ENCODE results near the gene TULP1. TPM values are rescaled to one million over a fixed set of nuclear protein-coding genes. Genes with fewer than 3 reads are reported as not detected.

The TULP1 gene
- total RNA-seq, 4 donors from 2014 or later = 0.60 TPM; not detected in 3

- WGBS, 2 donors = 96% methylated on average over 3 of the region's 3 CpGs
- peaks cover 0 to 4% (median 2%) of the 10 kb centered on the region in 4 donors for H3K4me1 ChIP-seq
- H3K4me3 ChIP-seq = no peak overlapping the region
- H3K27ac ChIP-seq = no peak overlapping the region
- H3K27me3 ChIP-seq = peaks cover 0 to 91% of the 10 kb centered on the region in 2 donors
- DNase-seq (ENCODE audit: low spot score in 2 of 2) = no peak
- no peak for TF ChIP-seq POLR2A (IDR thresholded peaks at IDR 0.05)
- TF ChIP-seq, protein P1, sequence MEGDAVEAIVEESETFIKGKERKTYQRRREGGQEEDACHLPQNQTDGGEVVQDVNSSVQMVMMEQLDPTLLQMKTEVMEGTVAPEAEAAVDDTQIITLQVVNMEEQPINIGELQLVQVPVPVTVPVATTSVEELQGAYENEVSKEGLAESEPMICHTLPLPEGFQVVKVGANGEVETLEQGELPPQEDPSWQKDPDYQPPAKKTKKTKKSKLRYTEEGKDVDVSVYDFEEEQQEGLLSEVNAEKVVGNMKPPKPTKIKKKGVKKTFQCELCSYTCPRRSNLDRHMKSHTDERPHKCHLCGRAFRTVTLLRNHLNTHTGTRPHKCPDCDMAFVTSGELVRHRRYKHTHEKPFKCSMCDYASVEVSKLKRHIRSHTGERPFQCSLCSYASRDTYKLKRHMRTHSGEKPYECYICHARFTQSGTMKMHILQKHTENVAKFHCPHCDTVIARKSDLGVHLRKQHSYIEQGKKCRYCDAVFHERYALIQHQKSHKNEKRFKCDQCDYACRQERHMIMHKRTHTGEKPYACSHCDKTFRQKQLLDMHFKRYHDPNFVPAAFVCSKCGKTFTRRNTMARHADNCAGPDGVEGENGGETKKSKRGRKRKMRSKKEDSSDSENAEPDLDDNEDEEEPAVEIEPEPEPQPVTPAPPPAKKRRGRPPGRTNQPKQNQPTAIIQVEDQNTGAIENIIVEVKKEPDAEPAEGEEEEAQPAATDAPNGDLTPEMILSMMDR (IDR thresholded peaks at IDR 0.05) = no peak
- no peak for TF ChIP-seq EP300 (IDR thresholded peaks at IDR 0.05)
- H3K36me3 ChIP-seq = no peaks in the 10 kb centered on the region
- H3K9me3 ChIP-seq = no peaks in the 10 kb centered on the region
Measured at GRCh38 chr6:35506536-35506935, 6.2 kb downstream of the TULP1 start.

DNA sequence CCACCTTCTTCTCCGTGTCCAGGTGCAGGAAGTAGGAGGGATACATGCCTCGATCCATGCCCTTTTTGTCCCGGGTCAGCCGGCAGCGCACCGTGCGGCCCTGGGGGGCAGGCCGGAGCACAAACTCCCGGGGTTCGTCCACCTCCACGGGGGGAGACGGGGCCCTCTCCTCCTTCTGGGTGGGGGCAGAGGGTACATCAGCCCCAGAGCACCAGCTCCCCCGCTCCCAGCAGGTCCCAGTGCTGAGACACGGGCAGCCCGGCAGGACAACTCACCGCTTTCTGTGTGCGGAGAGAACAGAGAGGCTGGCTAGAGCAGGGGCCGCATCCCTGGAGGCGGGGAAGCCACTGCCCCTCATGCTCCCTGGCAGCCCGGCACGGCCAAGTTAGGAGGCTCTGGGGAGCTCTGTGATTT, 6.7 kb downstream of the TULP1 start:
- no peaks in the 10 kb centered on the region for H3K9me3 ChIP-seq
- no peaks in the 10 kb centered on the region for H3K36me3 ChIP-seq
- no peak for DNase-seq (ENCODE audit: low spot score in 2 of 2)
- H3K27me3 ChIP-seq = peaks cover 0 to 87% of the 10 kb centered on the region in 2 donors
- H3K27ac ChIP-seq = no peak overlapping the region
- TF ChIP-seq, protein P1 (IDR thresholded peaks at IDR 0.05) = no peak
- no peak for TF ChIP-seq POLR2A (IDR thresholded peaks at IDR 0.05)
- TF ChIP-seq EP300 (IDR thresholded peaks at IDR 0.05) = no peak
- WGBS, 2 donors = 29 to 39% methylated on average over 17 to 21 of the region's 21 CpGs
- no peaks in the 10 kb centered on the region for H3K4me1 ChIP-seq
- H3K4me3 ChIP-seq = no peak overlapping the region

DNA sequence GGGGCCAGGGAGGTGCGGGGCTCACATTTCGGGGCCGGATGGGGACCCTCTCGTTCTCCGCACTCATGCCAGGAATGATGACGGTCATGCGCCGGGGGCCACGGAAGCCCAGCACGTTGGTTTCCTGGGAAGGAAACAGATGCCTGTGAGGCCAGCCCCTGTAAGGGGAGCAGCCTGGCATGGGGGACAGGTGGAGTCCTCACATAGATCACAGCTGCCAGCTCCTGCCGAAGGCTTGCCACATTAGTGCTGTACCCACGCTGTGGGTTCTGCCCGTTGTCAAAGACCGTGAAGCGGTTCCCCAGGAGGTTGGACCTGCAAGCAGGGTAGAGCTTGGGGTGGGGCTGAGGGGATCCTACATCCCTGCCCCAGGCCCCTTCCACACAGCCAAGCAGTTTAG, 9.2 kb downstream of the TULP1 start:
- Histone ChIP-seq H3K27me3 (peaks cover 0 to 65% of the 10 kb centered on the region in 2 donors), H3K27ac (no peak overlapping the region), H3K4me1 (peaks cover 0 to under 1% (median under 1%) of the 10 kb centered on the region in 4 donors), H3K4me3 (no peak overlapping the region), H3K9me3 (no peaks in the 10 kb centered on the region), H3K36me3 (no peaks in the 10 kb centered on the region)
- TF ChIP-seq POLR2A (IDR thresholded peaks at IDR 0.05) = no peak
- no peak for TF ChIP-seq EP300 (IDR thresholded peaks at IDR 0.05)
- TF ChIP-seq, protein P1 (IDR thresholded peaks at IDR 0.05) = no peak
- WGBS, 2 donors = 46 to 61% methylated on average over 5 to 15 of the region's 15 CpGs
- DNase-seq (ENCODE audit: low spot score in 2 of 2) = no peak

- no peak for TF ChIP-seq POLR2A (IDR thresholded peaks at IDR 0.05)
- TF ChIP-seq, protein P1 (IDR thresholded peaks at IDR 0.05) = no peak
- no peak for TF ChIP-seq EP300 (IDR thresholded peaks at IDR 0.05)
- DNase-seq (ENCODE audit: low spot score in 2 of 2) = no peak
- no peaks in the 10 kb centered on the region for H3K36me3 ChIP-seq
- no peaks in the 10 kb centered on the region for H3K9me3 ChIP-seq
- H3K27ac ChIP-seq = no peak overlapping the region
- H3K27me3 ChIP-seq = peaks cover 0 to 51% of the 10 kb centered on the region in 2 donors
- WGBS, 2 donors = 88 to 96% methylated on average over 2 of the region's 2 CpGs
- no peak overlapping the region for H3K4me3 ChIP-seq
- H3K4me1 ChIP-seq = peaks cover 0 to 13% (median 12%) of the 10 kb centered on the region in 4 donors
Measured at GRCh38 chr6:35501784-35502183, 10.9 kb downstream of the TULP1 start.

- WGBS, 2 donors = 78 to 81% methylated on average over 6 of the region's 6 CpGs
- Histone ChIP-seq H3K9me3 (no peaks in the 10 kb centered on the region), H3K36me3 (no peaks in the 10 kb centered on the region), H3K27ac (no peak overlapping the region), H3K27me3 (peaks cover 0 to 41% of the 10 kb centered on the region in 2 donors), H3K4me3 (no peak overlapping the region), H3K4me1 (peaks cover 0 to 19% (median 14%) of the 10 kb centered on the region in 4 donors)
- TF ChIP-seq, protein P1 (IDR thresholded peaks at IDR 0.05) = no peak
- TF ChIP-seq POLR2A (IDR thresholded peaks at IDR 0.05) (no peak), EP300 (IDR thresholded peaks at IDR 0.05) (no peak)
- DNase-seq (ENCODE audit: low spot score in 2 of 2) = no peak
Measured at GRCh38 chr6:35500782-35501181, 11.9 kb downstream of the TULP1 start.
